ENCODE data around the gene UST. TPM values are rescaled to one million over a fixed set of nuclear protein-coding genes. Genes with fewer than 3 reads are reported as not detected.

The UST gene
- total RNA-seq, 2 experiments from 2014 or later, result 1.9 to 3.7 TPM

- no peak overlapping the region for H3K27ac Mint-ChIP-seq
- ChIA-PET POLR2A (no interaction called here), CTCF (interaction anchor here (1.3 kb wide), 1 partner anchor 110 kb away, joined by 4 read pairs; no protein-coding TSS in a partner anchor)
- H3K9me3 Mint-ChIP-seq, result no peaks in the 10 kb centered on the region
- no peaks in the 10 kb centered on the region for H3K36me3 Mint-ChIP-seq (ENCODE audit: low read depth)
- no peaks in the 10 kb centered on the region for H3K9me3 ChIP-seq (ENCODE audit: control insufficient read depth in 1 of 2, insufficient read depth in 1 of 2, low read length in 2 of 2)
- no peaks in the 10 kb centered on the region for H3K27me3 ChIP-seq (ENCODE audit: control insufficient read depth in 1 of 2, insufficient read depth in 2 of 2, low read length in 2 of 2)
- no peaks in the 10 kb centered on the region for H3K27me3 Mint-ChIP-seq
- H3K4me1 Mint-ChIP-seq (ENCODE audit: low read depth), result peaks cover 23% of the 10 kb centered on the region
- DNase-seq (no peak), ATAC-seq (ENCODE audit: poor library complexity) (no peak)
- peaks cover 26% of the 10 kb centered on the region for H3K4me1 ChIP-seq (ENCODE audit: insufficient read depth, low read length)
- no peak for TF ChIP-seq CTCF (IDR thresholded peaks at IDR 0.05)
- no peak overlapping the region for H3K4me3 Mint-ChIP-seq
- intact Hi-C loops (cut with DNase I, micrococcal nuclease), result no loop called here
- no peak overlapping the region for H3K4me3 ChIP-seq (ENCODE audit: low read length)
- no peaks in the 10 kb centered on the region for H3K36me3 ChIP-seq (ENCODE audit: insufficient read depth, low read length)
- H3K27ac ChIP-seq (ENCODE audit: low read depth in 1 of 2, low read length in 2 of 2), result no peak overlapping the region
Observed at GRCh38 chr6:149088361-149088760, 341.5 kb downstream of the UST start.

GRCh38 chr6:149089510-149089909, 342.7 kb downstream of the UST start:
- Mint-ChIP-seq H3K27me3 (no peaks in the 10 kb centered on the region), H3K9me3 (no peaks in the 10 kb centered on the region), H3K27ac (no peak overlapping the region), H3K36me3 (ENCODE audit: low read depth) (no peaks in the 10 kb centered on the region), H3K4me1 (ENCODE audit: low read depth) (peaks cover 23% of the 10 kb centered on the region), H3K4me3 (no peak overlapping the region)
- intact Hi-C loops (cut with DNase I, micrococcal nuclease), result no loop called here
- no peak for ATAC-seq (ENCODE audit: poor library complexity)
- ChIA-PET POLR2A (no interaction called here), CTCF (interaction anchor here (1.4 kb wide), 1 partner anchor 41 kb away, joined by 3 read pairs; no protein-coding TSS in a partner anchor)
- no peak for TF ChIP-seq CTCF (IDR thresholded peaks at IDR 0.05)
- H3K27me3 ChIP-seq (ENCODE audit: control insufficient read depth in 1 of 2, insufficient read depth in 2 of 2, low read length in 2 of 2), result no peaks in the 10 kb centered on the region
- DNase-seq, result no peak
- no peaks in the 10 kb centered on the region for H3K36me3 ChIP-seq (ENCODE audit: insufficient read depth, low read length)
- H3K27ac ChIP-seq (ENCODE audit: low read depth in 1 of 2, low read length in 2 of 2), result no peak overlapping the region
- H3K4me3 ChIP-seq (ENCODE audit: low read length), result no peak overlapping the region
- H3K9me3 ChIP-seq (ENCODE audit: control insufficient read depth in 1 of 2, insufficient read depth in 1 of 2, low read length in 2 of 2), result no peaks in the 10 kb centered on the region
- H3K4me1 ChIP-seq (ENCODE audit: insufficient read depth, low read length), result peaks cover 30% of the 10 kb centered on the region

- Histone ChIP-seq H3K4me3 (ENCODE audit: low read length) (no peak overlapping the region), H3K4me1 (ENCODE audit: insufficient read depth, low read length) (peaks cover 35% of the 10 kb centered on the region), H3K36me3 (ENCODE audit: insufficient read depth, low read length) (no peaks in the 10 kb centered on the region), H3K9me3 (ENCODE audit: control insufficient read depth in 1 of 2, insufficient read depth in 1 of 2, low read length in 2 of 2) (no peaks in the 10 kb centered on the region), H3K27ac (ENCODE audit: low read depth in 1 of 2, low read length in 2 of 2) (no peak overlapping the region), H3K27me3 (ENCODE audit: control insufficient read depth in 1 of 2, insufficient read depth in 2 of 2, low read length in 2 of 2) (no peaks in the 10 kb centered on the region)
- Mint-ChIP-seq H3K9me3 (no peaks in the 10 kb centered on the region), H3K27ac (no peak overlapping the region), H3K4me1 (ENCODE audit: low read depth) (peaks cover 28% of the 10 kb centered on the region), H3K36me3 (ENCODE audit: low read depth) (no peaks in the 10 kb centered on the region), H3K4me3 (no peak overlapping the region), H3K27me3 (no peaks in the 10 kb centered on the region)
- intact Hi-C loops (cut with DNase I, micrococcal nuclease), result no loop called here
- no peak for TF ChIP-seq CTCF (IDR thresholded peaks at IDR 0.05)
- POLR2A ChIA-PET, result no interaction called here
- DNase-seq (no peak), ATAC-seq (ENCODE audit: poor library complexity) (no peak)
- CTCF ChIA-PET, result interaction anchor here (1.1 kb wide), 1 partner anchor 341 kb away, joined by 4 read pairs; no protein-coding TSS in a partner anchor
Observed at GRCh38 chr6:149090937-149091336, 344.1 kb downstream of the UST start.

Data from CD4-positive, alpha-beta T cell (primary cell).